Activated CD8-positive, alpha-beta memory T cell treated with anti-CD3 and anti-CD28 coated beads for 48 hours (primary cell): ENCODE measurements around the gene COPS6.
A peak's percentile ranks its signal among the peaks of the same experiment; 100 is the strongest.

Experiments
- DNase-seq, 3 experiments: peaks; one replicate each; pipeline ENCODE4 v3.0.0-alpha.2; 2020; ENCODE audit warnings: low read depth in 2 of 3, low spot score in 2 of 3

Gene COPS6

GRCh38 chr7:100101016-100101862 is 12.5 kb downstream of the COPS6 start, which contains the start of the genes AP4M1 and MCM7:
TSS of gene AP4M1 (plus strand) at chr7:100101643. CDS start at chr7:100101715, 72 bp downstream.
TSS of gene MCM7 (minus strand) at chr7:100101397. CDS start at chr7:100101294, 103 bp downstream.
- peak; percentile 91 to 98 (median 95) for DNase-seq

- DNase-seq, result no peak
These were observed 14.4 kb downstream of the COPS6 start for GRCh38 chr7:100102950-100103840.

- no peak for DNase-seq
These were observed 16.8 kb downstream of the COPS6 start for GRCh38 chr7:100105534-100105933.

- DNase-seq, result no peak
These were observed 17.9 kb downstream of the COPS6 start for GRCh38 chr7:100106633-100107032.

GRCh38 chr7:100107125-100107737 is 18.5 kb downstream of the COPS6 start:
- no peak for DNase-seq

- DNase-seq, result no peak
These were observed 19.1 kb downstream of the COPS6 start for GRCh38 chr7:100107890-100108289.

GRCh38 chr7:100109521-100110163 is 20.9 kb downstream of the COPS6 start:
- no peak for DNase-seq

- DNase-seq, result no peak
These were observed 22.4 kb downstream of the COPS6 start for GRCh38 chr7:100111156-100111555.

- DNase-seq, result no peak
These were observed 23.1 kb downstream of the COPS6 start for GRCh38 chr7:100111914-100112313.

- no peak for DNase-seq
These were observed 26.3 kb downstream of the COPS6 start for GRCh38 chr7:100115026-100115425.

- DNase-seq, result no peak
These were observed 29.8 kb downstream of the COPS6 start for GRCh38 chr7:100118388-100119071.

- DNase-seq, result peak; percentile 85 to 88 (median 87)
These were observed 30.6 kb downstream of the COPS6 start, which contains the start of the genes CNPY4 and TAF6 for GRCh38 chr7:100119072-100119969. TSS of gene CNPY4 (plus strand) at chr7:100119634. CDS start at chr7:100119745, 111 bp downstream. TSS of gene TAF6 (minus strand) at chr7:100119358. CDS start at chr7:100114209, 5,149 bp downstream.

- DNase-seq, result peak; percentile 40 to 43 (median 42)
These were observed 31.4 kb downstream of the COPS6 start for GRCh38 chr7:100119970-100120732.

GRCh38 chr7:100120733-100121036 is 31.9 kb downstream of the COPS6 start:
- no peak for DNase-seq

GRCh38 chr7:100122067-100122466 is 33.3 kb downstream of the COPS6 start:
- no peak for DNase-seq

- DNase-seq, result no peak
These were observed 33.8 kb downstream of the COPS6 start for GRCh38 chr7:100122568-100122967.

- DNase-seq, result no peak
These were observed 35.8 kb downstream of the COPS6 start for GRCh38 chr7:100124301-100125230.
